ENCODE measurements around the gene SDK2. TPM values are rescaled to one million over a fixed set of nuclear protein-coding genes. Genes with fewer than 3 reads are reported as not detected.

Gene SDK2
- total and polyA plus RNA-seq, 9 of the 15 experiments (the other 6 are each of a cell fraction or from before 2014, with no cell fraction given) = 0.04 TPM; not detected in 8

DNA sequence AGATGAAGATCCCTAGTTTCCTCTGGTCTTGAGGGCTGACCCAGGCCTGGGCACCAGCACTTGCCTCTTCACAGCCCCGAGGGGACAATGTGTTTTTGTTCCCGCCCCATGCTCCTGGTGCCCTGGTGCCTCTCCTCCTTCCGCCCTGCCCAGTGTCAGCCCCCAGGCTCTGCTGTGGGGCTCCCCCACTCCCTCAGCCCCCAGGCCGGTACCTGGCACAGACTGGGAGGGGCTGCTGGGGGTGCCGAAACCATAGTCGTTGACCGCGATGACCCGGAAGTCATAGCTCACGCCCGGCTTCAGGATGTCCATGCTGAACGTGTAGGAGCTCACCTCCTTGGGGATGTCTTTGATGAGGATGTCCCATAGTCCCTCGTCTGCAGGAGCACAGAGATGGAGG, 292.0 kb downstream of the SDK2 start:
- ATAC-seq = no peak
- no peak for DNase-seq (ENCODE audit: extremely low read depth in 1 of 4, low spot score in 3 of 4)
- Histone ChIP-seq H3K9me3 (replicated peaks; ENCODE audit: control insufficient read depth, insufficient read depth, low read depth, low read length) (no peaks in the 10 kb centered on the region), H3K27ac (ENCODE audit: extremely low read depth, low read depth, low read length) (no peak overlapping the region), H4K20me1 (replicated peaks; ENCODE audit: control insufficient read depth, insufficient read depth, low read length) (no peaks in the 10 kb centered on the region), H3K4me3 (no peak overlapping the region), H2AFZ (ENCODE audit: low read depth, low read length) (no peak overlapping the region), H3K9ac (ENCODE audit: insufficient read depth in 1 of 2, low read depth in 2 of 2, low read length in 2 of 2) (no peak overlapping the region), H3K36me3 (ENCODE audit: control insufficient read depth, insufficient read depth, low read length) (no peaks in the 10 kb centered on the region), H3K9me1 (ENCODE audit: control insufficient read depth, insufficient read depth, low read length) (no peaks in the 10 kb centered on the region), H3K79me2 (ENCODE audit: control insufficient read depth, insufficient read depth, low read length) (no peaks in the 10 kb centered on the region), H3K4me1 (replicated peaks in 1 of 2; ENCODE audit: control insufficient read depth in 2 of 2, insufficient read depth in 2 of 2, low read length in 2 of 2) (peaks cover 0 to 4% of the 10 kb centered on the region in 2 experiments; a peak in 2 of 5 replicates), H3K27me3 (ENCODE audit: control insufficient read depth in 2 of 2, insufficient read depth in 2 of 2, low read length in 2 of 2) (peaks cover 26 to 76% of the 10 kb centered on the region in 2 experiments; a peak in 4 of 5 replicates), H3K4me2 (ENCODE audit: insufficient read depth, low read length) (no peak overlapping the region)
- in situ Hi-C loops (cut with MboI) = no loop called here
- 36% methylated on average over 10 of the region's 13 CpGs for WGBS (ENCODE audit: insufficient coverage, low coverage, missing lambda C conversion rate)
- CTCF ChIA-PET (ENCODE audit: low intra/inter-chr PET ratio) = no interaction called here
- intact Hi-C loops (cut with micrococcal nuclease) = no loop called here
- POLR2A ChIA-PET = interaction anchor here (0.6 kb wide), 1 partner anchor 241 kb away, joined by 3 read pairs; no protein-coding TSS in a partner anchor
- BruUV-seq (replicated peaks) = no TSS peak
- FAIRE-seq = no peak
- TF ChIP-seq NR2F6 (CRISPR knock-in tag; IDR thresholded peaks at IDR 0.05) (no peak), HLTF (IDR thresholded peaks at IDR 0.05) (no peak), ZNF780A (CRISPR knock-in tag; IDR thresholded peaks at IDR 0.05) (no peak), ZNF436 (CRISPR knock-in tag; IDR thresholded peaks at IDR 0.05) (no peak), LEF1 (IDR thresholded peaks at IDR 0.05) (no peak), SOX6 (IDR thresholded peaks at IDR 0.05) (no peak), PRPF4 (IDR thresholded peaks at IDR 0.05; ENCODE audit: insufficient read depth, low read depth, low read length, poor library complexity, severe bottlenecking) (no peak), ZNF134 (CRISPR knock-in tag; conservative IDR thresholded peaks at IDR 0.05) (no peak), ARNT (IDR thresholded peaks at IDR 0.05) (no peak), ZNF197 (CRISPR knock-in tag; IDR thresholded peaks at IDR 0.05; ENCODE audit: low read depth) (no peak), ZNF589 (CRISPR knock-in tag; IDR thresholded peaks at IDR 0.05; ENCODE audit: low read depth) (no peak), BRCA1 (IDR thresholded peaks at IDR 0.05) (no peak), BRCA1 (CRISPR knock-in tag; IDR thresholded peaks at IDR 0.05) (no peak), SRSF3 (IDR thresholded peaks at IDR 0.05; ENCODE audit: insufficient read depth, low read length) (no peak), NFATC3 (IDR thresholded peaks at IDR 0.05) (no peak)
- TF ChIP-seq, protein P1, sequence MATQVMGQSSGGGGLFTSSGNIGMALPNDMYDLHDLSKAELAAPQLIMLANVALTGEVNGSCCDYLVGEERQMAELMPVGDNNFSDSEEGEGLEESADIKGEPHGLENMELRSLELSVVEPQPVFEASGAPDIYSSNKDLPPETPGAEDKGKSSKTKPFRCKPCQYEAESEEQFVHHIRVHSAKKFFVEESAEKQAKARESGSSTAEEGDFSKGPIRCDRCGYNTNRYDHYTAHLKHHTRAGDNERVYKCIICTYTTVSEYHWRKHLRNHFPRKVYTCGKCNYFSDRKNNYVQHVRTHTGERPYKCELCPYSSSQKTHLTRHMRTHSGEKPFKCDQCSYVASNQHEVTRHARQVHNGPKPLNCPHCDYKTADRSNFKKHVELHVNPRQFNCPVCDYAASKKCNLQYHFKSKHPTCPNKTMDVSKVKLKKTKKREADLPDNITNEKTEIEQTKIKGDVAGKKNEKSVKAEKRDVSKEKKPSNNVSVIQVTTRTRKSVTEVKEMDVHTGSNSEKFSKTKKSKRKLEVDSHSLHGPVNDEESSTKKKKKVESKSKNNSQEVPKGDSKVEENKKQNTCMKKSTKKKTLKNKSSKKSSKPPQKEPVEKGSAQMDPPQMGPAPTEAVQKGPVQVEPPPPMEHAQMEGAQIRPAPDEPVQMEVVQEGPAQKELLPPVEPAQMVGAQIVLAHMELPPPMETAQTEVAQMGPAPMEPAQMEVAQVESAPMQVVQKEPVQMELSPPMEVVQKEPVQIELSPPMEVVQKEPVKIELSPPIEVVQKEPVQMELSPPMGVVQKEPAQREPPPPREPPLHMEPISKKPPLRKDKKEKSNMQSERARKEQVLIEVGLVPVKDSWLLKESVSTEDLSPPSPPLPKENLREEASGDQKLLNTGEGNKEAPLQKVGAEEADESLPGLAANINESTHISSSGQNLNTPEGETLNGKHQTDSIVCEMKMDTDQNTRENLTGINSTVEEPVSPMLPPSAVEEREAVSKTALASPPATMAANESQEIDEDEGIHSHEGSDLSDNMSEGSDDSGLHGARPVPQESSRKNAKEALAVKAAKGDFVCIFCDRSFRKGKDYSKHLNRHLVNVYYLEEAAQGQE (IDR thresholded peaks at IDR 0.05; ENCODE audit: borderline replicate concordance) = no peak
- TF ChIP-seq, protein P1 (CRISPR knock-in tag; IDR thresholded peaks at IDR 0.05; ENCODE audit: low read depth) = no peak
- TF ChIP-seq, protein P2, sequence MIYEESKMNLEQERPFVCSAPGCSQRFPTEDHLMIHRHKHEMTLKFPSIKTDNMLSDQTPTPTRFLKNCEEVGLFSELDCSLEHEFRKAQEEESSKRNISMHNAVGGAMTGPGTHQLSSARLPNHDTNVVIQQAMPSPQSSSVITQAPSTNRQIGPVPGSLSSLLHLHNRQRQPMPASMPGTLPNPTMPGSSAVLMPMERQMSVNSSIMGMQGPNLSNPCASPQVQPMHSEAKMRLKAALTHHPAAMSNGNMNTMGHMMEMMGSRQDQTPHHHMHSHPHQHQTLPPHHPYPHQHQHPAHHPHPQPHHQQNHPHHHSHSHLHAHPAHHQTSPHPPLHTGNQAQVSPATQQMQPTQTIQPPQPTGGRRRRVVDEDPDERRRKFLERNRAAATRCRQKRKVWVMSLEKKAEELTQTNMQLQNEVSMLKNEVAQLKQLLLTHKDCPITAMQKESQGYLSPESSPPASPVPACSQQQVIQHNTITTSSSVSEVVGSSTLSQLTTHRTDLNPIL (CRISPR knock-in tag; IDR thresholded peaks at IDR 0.05) = no peak

Measured in K562 (cell line).